Fibroblast of lung (primary cell): ENCODE measurements around the gene LOXL4.

Experiments used
- EZH2 ChIP-seq: IDR thresholded peaks from 2 replicates; pipeline ENCODE4 v1.5.1; 2012; ENCODE audit warnings: low read length, control low read depth, mild to moderate bottlenecking; ENCODE audit errors: missing control alignments
- TF ChIP-seq, protein P1 (sequence below), 2 donors: IDR thresholded peaks in 1 of 2; conservative IDR thresholded peaks in 1 of 2; 1 replicate in 1 of 2; 2 replicates in 1 of 2; pipeline ENCODE4 v1.5.1; 2011 to 2012; ENCODE audit warnings: low read length in 2 of 2, control low read depth in 1 of 2, inconsistent platforms in 1 of 2, low read depth in 1 of 2, mild to moderate bottlenecking in 1 of 2

DNA sequence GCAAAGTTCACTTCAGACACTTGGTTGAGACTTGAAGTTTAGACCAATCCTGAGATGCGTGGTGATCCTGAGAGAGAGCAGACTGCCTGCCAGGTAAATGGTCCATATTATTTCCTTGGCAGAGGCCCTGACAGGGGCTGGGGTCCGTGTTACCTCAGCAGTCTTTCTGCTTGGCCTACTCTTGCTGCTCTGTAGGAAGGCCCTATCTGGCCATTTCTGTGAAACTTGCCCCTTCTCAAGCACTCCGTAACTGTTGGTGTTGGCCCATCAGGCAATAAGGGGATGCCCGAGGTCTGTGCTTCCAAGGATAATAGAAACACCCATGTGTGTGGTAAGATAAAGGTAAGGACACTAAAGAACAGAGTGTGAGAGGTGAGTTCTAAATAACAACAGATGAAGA is 20.0 kb downstream of the LOXL4 start:
- TF ChIP-seq EZH2 = no peak
- TF ChIP-seq, protein P1, sequence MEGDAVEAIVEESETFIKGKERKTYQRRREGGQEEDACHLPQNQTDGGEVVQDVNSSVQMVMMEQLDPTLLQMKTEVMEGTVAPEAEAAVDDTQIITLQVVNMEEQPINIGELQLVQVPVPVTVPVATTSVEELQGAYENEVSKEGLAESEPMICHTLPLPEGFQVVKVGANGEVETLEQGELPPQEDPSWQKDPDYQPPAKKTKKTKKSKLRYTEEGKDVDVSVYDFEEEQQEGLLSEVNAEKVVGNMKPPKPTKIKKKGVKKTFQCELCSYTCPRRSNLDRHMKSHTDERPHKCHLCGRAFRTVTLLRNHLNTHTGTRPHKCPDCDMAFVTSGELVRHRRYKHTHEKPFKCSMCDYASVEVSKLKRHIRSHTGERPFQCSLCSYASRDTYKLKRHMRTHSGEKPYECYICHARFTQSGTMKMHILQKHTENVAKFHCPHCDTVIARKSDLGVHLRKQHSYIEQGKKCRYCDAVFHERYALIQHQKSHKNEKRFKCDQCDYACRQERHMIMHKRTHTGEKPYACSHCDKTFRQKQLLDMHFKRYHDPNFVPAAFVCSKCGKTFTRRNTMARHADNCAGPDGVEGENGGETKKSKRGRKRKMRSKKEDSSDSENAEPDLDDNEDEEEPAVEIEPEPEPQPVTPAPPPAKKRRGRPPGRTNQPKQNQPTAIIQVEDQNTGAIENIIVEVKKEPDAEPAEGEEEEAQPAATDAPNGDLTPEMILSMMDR (conservative IDR thresholded peaks at IDR 0.05 in 1 of 2, IDR thresholded peaks at IDR 0.05 in 1 of 2; ENCODE audit: low read depth in 1 of 2, low read length in 2 of 2) = no peak
